Duodenal mucosa (tissue), 2 donors: ENCODE results near the gene USP24.
"Not testable (repeated sequence)": the region's sequence is repeated elsewhere in the genome, so short reads cannot be mapped to it uniquely, and the experiment has no call there.

ENCODE experiments used
- H3K27ac ChIP-seq: one replicate; pipeline ENCODE4 v1.7.0; 2013; ENCODE audit warnings: low read depth, low read length
- H3K27me3 ChIP-seq, 2 donors: one replicate each; pipeline ENCODE4 v1.7.0; 2013; ENCODE audit warnings: low read length in 2 of 2, control low read depth in 1 of 2; ENCODE audit not compliant: insufficient read depth in 2 of 2, control insufficient read depth in 1 of 2
- H3K36me3 ChIP-seq, 2 donors: one replicate each; pipeline ENCODE4 v1.7.0; 2013; ENCODE audit warnings: low read length in 2 of 2, control low read depth in 1 of 2; ENCODE audit not compliant: insufficient read depth in 2 of 2, control insufficient read depth in 1 of 2
- H3K4me1 ChIP-seq, 2 donors: one replicate each; pipeline ENCODE4 v1.7.0; 2013; ENCODE audit warnings: low read length in 2 of 2, control low read depth in 1 of 2; ENCODE audit not compliant: insufficient read depth in 2 of 2, control insufficient read depth in 1 of 2
- H3K4me3 ChIP-seq, 2 donors: one replicate each; pipeline ENCODE4 v1.7.0; 2013; ENCODE audit warnings: low read length in 2 of 2, low read depth in 1 of 2
- H3K9ac ChIP-seq, 2 donors: one replicate each; pipeline ENCODE4 v1.7.0; 2013; ENCODE audit warnings: low read length in 2 of 2, low read depth in 1 of 2
- H3K9me3 ChIP-seq, 2 donors: one replicate each; pipeline ENCODE4 v1.7.0; 2013; ENCODE audit warnings: low read length in 2 of 2, control low read depth in 1 of 2; ENCODE audit not compliant: control insufficient read depth in 1 of 2

Gene USP24

DNA sequence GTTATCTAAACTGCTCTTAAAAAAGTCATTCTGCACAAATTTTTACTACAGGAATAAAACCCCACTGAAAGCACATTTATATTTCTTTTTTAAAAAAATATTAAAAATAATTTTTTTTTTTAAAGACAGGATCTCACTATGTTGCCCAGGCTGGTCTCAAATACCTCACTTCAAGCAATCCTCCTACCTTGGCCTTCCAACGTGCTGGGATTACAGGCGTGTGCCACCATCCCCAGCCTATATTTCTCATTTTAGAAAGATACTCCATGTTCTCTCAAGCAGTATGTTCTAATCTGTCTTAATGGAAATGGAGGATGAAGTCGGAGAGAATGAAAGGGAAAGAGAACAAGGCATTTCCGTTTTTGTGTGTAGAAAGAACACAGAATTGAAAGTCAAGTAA lies 17.1 kb downstream of the USP24 start:
- Histone ChIP-seq H3K9ac (no peak overlapping the region), H3K27ac (no peak overlapping the region), H3K4me1 (peaks cover 1 to 10% of the 10 kb centered on the region in 2 donors), H3K36me3 (no peaks in the 10 kb centered on the region), H3K9me3 (no peaks in the 10 kb centered on the region), H3K4me3 (no peak overlapping the region), H3K27me3 (no peaks in the 10 kb centered on the region)

DNA sequence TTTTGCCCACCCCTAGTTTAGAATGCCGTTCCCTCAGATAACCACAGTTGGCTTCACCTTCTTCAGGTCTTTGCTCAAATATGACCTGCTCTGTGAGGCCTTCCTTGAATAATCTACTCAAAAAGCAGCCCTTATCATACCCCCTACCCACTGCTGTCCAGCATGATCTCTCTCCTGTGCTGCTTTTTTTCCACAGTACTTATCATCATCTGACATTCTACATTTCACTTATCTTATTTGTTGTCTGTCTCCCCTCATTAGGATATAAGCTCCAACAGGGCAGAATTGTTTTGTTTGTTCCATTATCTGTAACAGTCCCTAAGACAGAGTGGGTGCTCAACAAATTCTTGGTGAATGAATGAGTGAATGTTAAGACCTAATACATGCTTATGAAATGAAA lies 18.1 kb downstream of the USP24 start:
- Histone ChIP-seq H3K9ac (no peak overlapping the region), H3K27ac (no peak overlapping the region)

DNA sequence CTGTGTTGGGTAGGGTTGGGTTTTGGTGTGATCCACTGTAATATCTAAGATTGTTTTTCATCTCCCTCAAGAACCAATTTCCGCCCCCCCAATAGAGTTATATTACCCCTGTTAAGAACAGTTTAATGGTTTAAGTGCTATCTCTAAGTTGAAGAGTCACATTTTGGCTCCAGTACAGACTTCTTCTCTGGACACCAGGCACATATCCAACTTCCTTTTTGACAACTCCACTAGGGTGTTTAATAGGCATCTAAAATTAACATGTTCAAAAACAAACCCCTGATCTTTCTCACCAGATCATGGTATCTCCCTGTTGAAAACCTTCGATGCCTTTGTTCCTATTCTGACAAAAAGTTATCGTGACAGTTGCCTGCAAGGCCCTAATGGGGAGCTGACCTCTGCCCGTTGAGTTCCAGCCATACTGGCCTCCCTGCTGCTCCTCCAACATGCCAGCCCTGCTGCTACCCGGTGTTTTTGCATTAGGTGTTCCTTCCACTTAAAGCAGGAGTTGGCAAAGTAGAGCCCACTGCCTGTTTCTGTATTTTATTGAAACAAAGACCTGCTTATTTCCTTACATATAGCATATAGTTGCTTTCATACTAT lies 18.6 kb downstream of the USP24 start:
- Histone ChIP-seq H3K36me3 (no peaks in the 10 kb centered on the region), H3K27ac (no peak overlapping the region), H3K4me3 (no peak overlapping the region), H3K4me1 (peaks cover 0 to 10% of the 10 kb centered on the region in 2 donors), H3K9ac (no peak overlapping the region), H3K27me3 (no peaks in the 10 kb centered on the region), H3K9me3 (no peaks in the 10 kb centered on the region)

More for the DNA sequence above, 18.1 kb downstream of the USP24 start:
- Histone ChIP-seq H3K27me3 (no peaks in the 10 kb centered on the region), H3K9me3 (no peaks in the 10 kb centered on the region), H3K36me3 (no peaks in the 10 kb centered on the region), H3K4me1 (peaks cover 0 to 10% of the 10 kb centered on the region in 2 donors), H3K4me3 (no peak overlapping the region)

DNA sequence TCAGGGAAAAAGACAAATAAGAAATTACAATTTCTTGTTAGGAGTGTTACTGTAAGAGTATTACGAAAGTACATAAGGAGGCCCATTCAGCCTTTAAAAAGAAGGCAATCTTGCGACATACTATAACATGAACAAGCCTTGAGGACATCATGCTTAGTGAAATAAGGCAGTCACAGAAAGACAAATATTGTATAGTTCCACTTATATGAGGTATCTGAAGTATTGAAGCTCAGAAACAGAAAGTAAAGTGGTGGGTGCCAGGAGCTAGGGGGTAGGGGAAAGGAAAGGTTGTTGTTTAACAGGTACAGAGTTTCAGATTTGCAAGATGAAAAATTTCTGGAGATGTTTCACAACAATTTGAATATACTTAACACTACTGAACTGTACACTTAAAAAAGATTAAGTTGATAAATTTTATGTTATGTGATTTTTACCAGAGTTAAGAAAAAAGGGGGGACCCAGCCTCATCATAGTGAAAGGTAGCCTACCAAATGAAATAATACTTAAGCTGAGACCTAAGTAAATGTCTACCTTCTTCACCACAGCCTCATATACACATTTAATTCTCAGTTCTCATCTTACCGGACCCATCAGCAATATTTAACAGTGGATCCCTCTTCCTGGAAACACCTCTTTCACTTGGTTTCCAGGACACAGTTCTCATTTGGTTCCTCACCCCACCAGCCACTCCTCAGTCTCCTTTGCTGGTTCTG lies 19.5 kb downstream of the USP24 start:
- H3K4me1 ChIP-seq: peaks cover 0 to 10% of the 10 kb centered on the region in 2 donors
- H3K9me3 ChIP-seq: no peaks in the 10 kb centered on the region
- no peak overlapping the region for H3K4me3 ChIP-seq
- no peak overlapping the region for H3K9ac ChIP-seq
- no peaks in the 10 kb centered on the region for H3K36me3 ChIP-seq
- H3K27ac ChIP-seq: no peak overlapping the region
- H3K27me3 ChIP-seq: no peaks in the 10 kb centered on the region

DNA sequence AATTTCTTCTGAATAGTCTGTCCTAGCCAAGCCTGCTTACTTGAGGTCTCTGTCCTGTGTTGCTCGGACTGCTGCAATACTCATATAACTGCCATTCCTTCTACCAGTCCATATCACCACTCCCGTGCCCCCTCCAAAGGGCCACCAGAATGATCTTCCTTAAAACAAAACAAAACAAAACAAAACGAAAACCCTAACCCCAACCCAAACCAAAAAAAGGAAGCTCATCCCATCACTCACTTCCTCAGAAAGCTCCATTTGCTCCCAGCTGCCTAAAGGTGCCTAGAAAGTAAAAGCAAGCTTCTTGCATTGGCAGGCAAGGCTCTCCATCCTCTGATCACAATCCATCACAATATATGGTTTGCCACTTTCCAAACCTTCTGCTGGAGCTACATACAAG lies 20.3 kb downstream of the USP24 start:
- H3K27me3 ChIP-seq: no peaks in the 10 kb centered on the region
- no peak overlapping the region for H3K9ac ChIP-seq
- H3K36me3 ChIP-seq: no peaks in the 10 kb centered on the region
- no peak overlapping the region for H3K27ac ChIP-seq
- H3K9me3 ChIP-seq: no peaks in the 10 kb centered on the region
- no peak overlapping the region for H3K4me3 ChIP-seq
- H3K4me1 ChIP-seq: peaks cover 0 to 10% of the 10 kb centered on the region in 2 donors

DNA sequence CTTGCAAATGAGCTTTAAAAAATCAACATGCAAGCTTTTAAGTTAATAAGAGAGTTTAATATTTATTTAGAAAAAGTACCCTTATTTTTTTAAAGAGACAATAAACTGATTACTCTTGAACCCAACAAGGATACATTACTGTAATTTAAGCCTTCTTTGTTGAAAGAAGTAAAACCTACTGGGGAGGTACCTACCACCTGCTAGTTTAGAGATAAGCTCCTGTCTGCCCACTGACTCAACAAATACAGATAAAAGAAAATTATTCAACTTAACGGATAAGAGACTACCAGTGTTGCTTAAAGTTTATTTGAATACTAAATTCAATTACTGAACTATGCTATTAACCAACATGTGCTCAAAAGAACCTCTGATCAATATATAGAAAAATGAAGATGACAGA lies 23.1 kb downstream of the USP24 start:
- peaks cover 0 to 10% of the 10 kb centered on the region in 2 donors for H3K4me1 ChIP-seq
- H3K36me3 ChIP-seq: no peaks in the 10 kb centered on the region
- H3K9ac ChIP-seq: no peak overlapping the region
- H3K27ac ChIP-seq: no peak overlapping the region
- H3K4me3 ChIP-seq: no peak overlapping the region
- H3K27me3 ChIP-seq: no peaks in the 10 kb centered on the region
- no peaks in the 10 kb centered on the region for H3K9me3 ChIP-seq

DNA sequence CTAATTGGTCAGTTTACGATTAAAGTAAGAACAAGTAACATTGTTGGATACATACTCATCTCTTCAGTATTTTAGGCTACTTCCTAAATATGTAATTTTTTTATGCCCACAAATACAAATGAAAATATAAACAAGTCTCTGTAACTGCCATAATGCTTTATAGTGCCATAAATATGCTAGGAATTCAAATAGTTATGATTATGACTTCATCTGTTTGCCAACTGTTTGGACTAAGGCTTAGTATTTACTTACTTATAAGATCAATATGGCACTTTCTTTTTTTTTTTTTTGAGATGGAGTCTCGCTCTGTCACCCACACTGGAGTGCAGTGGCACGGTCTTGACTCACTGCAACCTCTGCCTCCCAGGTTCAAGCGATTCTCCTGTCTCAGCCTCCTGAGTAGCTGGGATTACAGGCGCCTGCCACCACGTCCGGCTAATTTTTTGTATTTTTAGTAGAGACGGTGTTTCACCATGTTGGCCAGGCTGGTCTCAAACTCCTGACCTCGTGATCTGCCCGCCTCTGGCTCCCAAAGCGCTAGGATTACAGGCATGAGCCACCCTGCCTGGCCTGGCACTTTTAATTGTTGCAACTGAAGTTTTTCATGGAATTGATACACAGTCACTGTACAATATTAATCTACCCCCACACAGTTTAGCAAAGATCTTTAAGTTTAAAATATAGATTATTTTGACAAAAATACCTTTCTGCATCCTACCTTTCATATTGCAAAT lies 23.8 kb downstream of the USP24 start:
- not testable (repeated sequence) for H3K27me3 ChIP-seq, H3K9ac ChIP-seq, H3K4me1 ChIP-seq, H3K9me3 ChIP-seq, H3K36me3 ChIP-seq, H3K4me3 ChIP-seq, H3K27ac ChIP-seq

DNA sequence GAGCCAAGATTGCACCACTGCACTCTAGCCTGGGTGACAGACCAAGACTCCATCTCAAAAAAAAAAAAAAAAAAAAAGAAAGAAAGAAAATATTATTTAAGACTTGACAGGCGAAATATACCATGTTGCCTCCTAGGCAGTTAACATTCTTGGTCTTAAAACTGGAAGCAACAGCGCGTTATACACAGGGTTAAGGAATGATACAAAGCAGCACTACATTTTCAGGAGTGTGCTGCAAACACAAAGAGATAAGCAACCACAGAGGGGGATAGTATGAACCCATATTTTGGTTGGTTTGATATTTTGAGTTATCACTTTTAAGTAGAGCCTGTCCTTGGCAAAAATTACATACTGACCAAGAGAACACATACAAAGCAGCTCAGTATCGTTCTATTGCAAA lies 25.1 kb downstream of the USP24 start:
- Histone ChIP-seq H3K4me3 (no peak overlapping the region), H3K36me3 (no peaks in the 10 kb centered on the region), H3K9ac (no peak overlapping the region), H3K27ac (no peak overlapping the region), H3K4me1 (no peaks in the 10 kb centered on the region), H3K9me3 (no peaks in the 10 kb centered on the region), H3K27me3 (no peaks in the 10 kb centered on the region)

DNA sequence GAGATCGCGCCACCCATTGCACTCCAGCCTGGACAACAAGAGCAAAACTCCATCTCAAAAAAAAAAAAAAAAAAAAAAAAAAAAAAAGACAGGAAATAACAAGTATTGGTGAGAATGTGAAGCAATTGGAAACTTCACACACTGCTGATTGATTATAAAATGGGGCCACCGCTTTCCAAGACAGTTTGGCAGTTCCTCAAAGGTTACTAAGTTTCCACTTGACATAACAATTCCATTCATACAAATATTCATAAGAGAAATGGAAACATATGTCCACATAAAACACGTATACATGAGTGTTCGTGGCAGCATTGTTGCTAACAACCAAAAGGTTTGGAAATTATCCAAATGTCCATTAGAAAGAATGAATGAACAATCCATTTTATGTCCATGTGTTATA lies 26.3 kb downstream of the USP24 start:
- Histone ChIP-seq H3K27me3 (no peaks in the 10 kb centered on the region), H3K4me1 (no peaks in the 10 kb centered on the region), H3K9me3 (peaks cover 0 to 6% of the 10 kb centered on the region in 2 donors), H3K27ac (no peak overlapping the region), H3K4me3 (no peak overlapping the region), H3K36me3 (no peaks in the 10 kb centered on the region), H3K9ac (no peak overlapping the region)

DNA sequence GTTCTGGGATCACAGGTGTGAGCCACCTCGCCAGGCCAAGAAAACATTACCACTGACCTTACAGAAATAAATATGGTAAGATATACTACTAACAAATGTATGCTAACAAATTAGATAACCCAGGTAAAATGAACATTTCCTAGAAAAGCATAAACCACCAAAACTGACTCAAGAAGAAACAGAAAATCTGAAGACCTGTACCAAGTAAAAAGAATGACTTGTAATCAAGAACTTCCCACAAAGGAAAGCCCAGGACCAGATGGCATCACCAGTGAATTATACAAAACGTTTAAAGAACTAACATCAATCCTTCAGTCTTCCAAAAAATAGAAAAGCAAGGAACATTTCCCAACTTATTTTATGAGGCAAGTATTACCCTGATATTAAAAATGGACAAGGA lies 29.3 kb downstream of the USP24 start:
- H3K9me3 ChIP-seq: peaks cover 0 to 6% of the 10 kb centered on the region in 2 donors
- H3K27ac ChIP-seq: no peak overlapping the region
- H3K4me1 ChIP-seq: no peaks in the 10 kb centered on the region
- H3K36me3 ChIP-seq: no peaks in the 10 kb centered on the region
- no peaks in the 10 kb centered on the region for H3K27me3 ChIP-seq
- H3K9ac ChIP-seq: no peak overlapping the region
- no peak overlapping the region for H3K4me3 ChIP-seq
